ENCODE results near the gene LANCL2.
"Not testable (repeated sequence)": the region's sequence is repeated elsewhere in the genome, so short reads cannot be mapped to it uniquely, and the experiment has no call there.

Gene LANCL2

GRCh38 chr7:55470261-55470660 is 105.1 kb downstream of the LANCL2 start:
- DNase-seq (ENCODE audit: low read depth in 2 of 2): no peak

- DNase-seq (ENCODE audit: low read depth in 2 of 2): not testable (repeated sequence)
Observed at GRCh38 chr7:55471594-55471993, 106.5 kb downstream of the LANCL2 start.

- not testable (repeated sequence) for DNase-seq (ENCODE audit: low read depth in 2 of 2)
Observed at GRCh38 chr7:55472406-55472805, 107.3 kb downstream of the LANCL2 start.

- DNase-seq (ENCODE audit: low read depth in 2 of 2): no peak
Observed at GRCh38 chr7:55472928-55473725, 108.0 kb downstream of the LANCL2 start.

- no peak for DNase-seq (ENCODE audit: low read depth in 2 of 2)
Observed at GRCh38 chr7:55473932-55474331, 108.8 kb downstream of the LANCL2 start.

GRCh38 chr7:55474944-55475854 is 110.1 kb downstream of the LANCL2 start:
- no peak for DNase-seq (ENCODE audit: low read depth in 2 of 2)

GRCh38 chr7:55475855-55476803 is 111.0 kb downstream of the LANCL2 start:
- DNase-seq (ENCODE audit: low read depth in 2 of 2): no peak

- no peak for DNase-seq (ENCODE audit: low read depth in 2 of 2)
Observed at GRCh38 chr7:55476852-55477780, 112.0 kb downstream of the LANCL2 start.

- DNase-seq (ENCODE audit: low read depth in 2 of 2): no peak
Observed at GRCh38 chr7:55477781-55478374, 112.7 kb downstream of the LANCL2 start.

- DNase-seq (ENCODE audit: low read depth in 2 of 2): no peak
Observed at GRCh38 chr7:55478700-55479099, 113.6 kb downstream of the LANCL2 start.

GRCh38 chr7:55481155-55481554 is 116.0 kb downstream of the LANCL2 start:
- no peak for DNase-seq (ENCODE audit: low read depth in 2 of 2)

GRCh38 chr7:55483046-55483445 is 117.9 kb downstream of the LANCL2 start:
- no peak for DNase-seq (ENCODE audit: low read depth in 2 of 2)

All from stimulated activated CD8-positive, alpha-beta memory T cell treated with anti-CD3 and anti-CD28 coated beads, Interleukin-7, amount 100 ng/mL, for 1 hour (primary cell).